Spleen (tissue), 7 donors: Measurements from ENCODE around the gene OR51S1.

Experiments used
- CTCF ChIP-seq, 11 experiments: fragments of 200-600 bp in 7 of 11; fragments of 450-650 bp in 4 of 11; sonication (generic) in 4 of 11; IDR thresholded peaks in 8 of 11; conservative IDR thresholded peaks in 3 of 11; 1 replicate in 7 of 11; 2 replicates in 4 of 11; pipeline versions ENCODE4 v1.4.0 to v1.8.0; 2016 to 2021; ENCODE audit warnings: antibody characterized with exemption in 11 of 11, inconsistent platforms in 4 of 11, mild to moderate bottlenecking in 1 of 11
- POLR2A ChIP-seq, 3 donors: fragments of 450-650 bp; IDR thresholded peaks; one replicate each; pipeline ENCODE4 v1.5.1; 2017; ENCODE audit warnings: antibody characterized with exemption in 3 of 3, mild to moderate bottlenecking in 1 of 3
- POLR2AphosphoS5 ChIP-seq, 3 donors: sonication (generic); formaldehyde crosslinking; IDR thresholded peaks; one replicate each; pipeline ENCODE4 v1.5.1; 2017; ENCODE audit warnings: antibody characterized with exemption in 3 of 3
- donor health status: DM: no; HTN: no; CAD: no; lungs with moderate emphysema.
- donor health status: DM: no; HTN: no; CAD: no.
- donor health status: DM: no; HTN: no; CAD: no.

- no peak for TF ChIP-seq CTCF (IDR thresholded peaks at IDR 0.05 in 8 of 11, conservative IDR thresholded peaks at IDR 0.05 in 3 of 11)
- TF ChIP-seq POLR2A (IDR thresholded peaks at IDR 0.05), result no peak
- TF ChIP-seq POLR2AphosphoS5 (IDR thresholded peaks at IDR 0.05), result no peak
Measured at GRCh38 chr11:4887591-4887990, 38.6 kb upstream of the OR51S1 start.
